DOHH2 (cell line): ENCODE data around the gene ALG9.

ENCODE experiments used
- EZH2phosphoT487 ChIP-seq: fragments of 200-600 bp; sonication (generic); IDR thresholded peaks from 2 replicates; pipeline ENCODE4 v1.6.1; 2017; ENCODE audit warnings: borderline replicate concordance, mild to moderate bottlenecking, antibody characterized with exemption, low read length, moderate library complexity, mixed read lengths
- TF ChIP-seq, protein P1 (sequence below): fragments of 200-600 bp; sonication (generic); IDR thresholded peaks from one replicate; pipeline ENCODE4 v1.5.1; 2014; ENCODE audit warnings: antibody characterized with exemption, mild to moderate bottlenecking, low read depth, low read length; ENCODE audit not compliant: poor library complexity, severe bottlenecking

DNA sequence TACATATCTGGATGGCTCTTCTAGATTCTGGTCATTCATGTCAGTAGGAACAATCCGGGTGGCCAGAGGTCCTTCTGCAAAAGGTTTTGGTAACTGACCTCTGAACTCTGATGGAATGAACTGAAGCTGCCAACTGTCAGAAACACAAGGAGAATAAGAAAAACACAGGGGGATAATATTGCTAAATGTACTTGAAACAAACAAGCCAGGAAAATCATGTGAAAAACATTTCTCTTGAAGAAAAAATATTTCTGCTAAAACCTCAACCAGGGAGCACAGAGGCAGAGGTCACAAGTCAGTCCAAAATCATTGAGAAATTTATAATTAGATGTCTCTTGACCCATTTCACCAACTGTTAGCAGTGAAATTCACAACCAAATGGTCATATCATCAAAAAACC lies 35.2 kb downstream of the ALG9 start:
- TF ChIP-seq, protein P1, sequence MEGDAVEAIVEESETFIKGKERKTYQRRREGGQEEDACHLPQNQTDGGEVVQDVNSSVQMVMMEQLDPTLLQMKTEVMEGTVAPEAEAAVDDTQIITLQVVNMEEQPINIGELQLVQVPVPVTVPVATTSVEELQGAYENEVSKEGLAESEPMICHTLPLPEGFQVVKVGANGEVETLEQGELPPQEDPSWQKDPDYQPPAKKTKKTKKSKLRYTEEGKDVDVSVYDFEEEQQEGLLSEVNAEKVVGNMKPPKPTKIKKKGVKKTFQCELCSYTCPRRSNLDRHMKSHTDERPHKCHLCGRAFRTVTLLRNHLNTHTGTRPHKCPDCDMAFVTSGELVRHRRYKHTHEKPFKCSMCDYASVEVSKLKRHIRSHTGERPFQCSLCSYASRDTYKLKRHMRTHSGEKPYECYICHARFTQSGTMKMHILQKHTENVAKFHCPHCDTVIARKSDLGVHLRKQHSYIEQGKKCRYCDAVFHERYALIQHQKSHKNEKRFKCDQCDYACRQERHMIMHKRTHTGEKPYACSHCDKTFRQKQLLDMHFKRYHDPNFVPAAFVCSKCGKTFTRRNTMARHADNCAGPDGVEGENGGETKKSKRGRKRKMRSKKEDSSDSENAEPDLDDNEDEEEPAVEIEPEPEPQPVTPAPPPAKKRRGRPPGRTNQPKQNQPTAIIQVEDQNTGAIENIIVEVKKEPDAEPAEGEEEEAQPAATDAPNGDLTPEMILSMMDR = no peak
- no peak for TF ChIP-seq EZH2phosphoT487
